ENCODE results near the gene CD74. TPM values are rescaled to one million over a fixed set of nuclear protein-coding genes. Genes with fewer than 3 reads are reported as not detected.

Gene CD74
- polyA plus RNA-seq, 1 donor from 2014 or later = not detected

DNA sequence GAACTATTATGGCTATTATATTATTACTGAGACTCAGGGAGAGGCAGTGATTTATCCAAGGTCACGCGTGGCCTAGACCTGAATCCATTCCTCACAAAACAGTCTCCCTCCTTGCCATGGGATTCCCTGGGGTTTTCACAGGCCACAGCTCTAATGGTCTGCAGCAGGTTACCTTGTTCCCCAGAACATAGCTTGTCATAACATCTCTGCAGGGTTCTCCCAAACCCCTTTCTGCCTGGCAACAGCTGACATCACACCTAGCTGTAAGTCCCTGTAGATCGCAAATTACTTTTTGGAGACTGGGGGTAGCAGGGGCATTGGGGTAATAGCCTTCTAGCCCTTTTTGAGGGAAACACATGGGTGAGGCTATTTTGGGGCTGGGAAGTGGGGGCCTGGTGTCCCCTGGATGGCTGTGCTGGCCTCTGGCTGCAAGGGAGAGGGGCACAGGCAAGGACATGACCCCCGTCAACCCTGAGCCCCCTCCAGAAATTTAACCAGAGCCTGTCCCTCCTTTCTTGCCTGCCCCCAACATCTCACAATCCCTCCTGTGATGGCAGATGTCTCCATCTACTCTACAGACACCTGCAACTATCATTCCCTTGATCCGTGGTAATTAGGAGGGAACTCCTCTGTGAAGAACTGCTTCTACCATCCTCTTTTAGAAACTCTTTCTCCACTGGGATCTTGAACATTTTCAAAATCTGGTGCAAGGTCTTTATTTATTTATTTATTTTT lies 1.3 kb downstream of the CD74 start:
- Histone ChIP-seq H4K20me1 (ENCODE audit: insufficient read depth) (no peaks in the 10 kb centered on the region), H2AFZ (ENCODE audit: low read depth, low read length) (no peak overlapping the region), H3K27me3 (ENCODE audit: insufficient read depth, low read depth, low read length) (no peaks in the 10 kb centered on the region), H3K9ac (ENCODE audit: low read length) (no peak overlapping the region), H3K36me3 (ENCODE audit: insufficient read depth, low read length) (no peaks in the 10 kb centered on the region), H3K9me3 (ENCODE audit: low read length) (no peaks in the 10 kb centered on the region), H3K4me3 (ENCODE audit: low read length) (no peak overlapping the region), H3K9me2 (ENCODE audit: insufficient read depth, low read length) (no peaks in the 10 kb centered on the region), H3F3A (ENCODE audit: insufficient read depth, low read length, poor library complexity, severe bottlenecking) (no peaks in the 10 kb centered on the region), H3K4me2 (ENCODE audit: low read length) (no peak overlapping the region), H3K27ac (ENCODE audit: low read length) (no peak overlapping the region), H3K79me2 (replicated peaks; ENCODE audit: insufficient read depth, low read length) (no peaks in the 10 kb centered on the region)
- TF ChIP-seq POLR2AphosphoS5 (IDR thresholded peaks at IDR 0.05) (no peak), TAF1 (IDR thresholded peaks at IDR 0.05; ENCODE audit: low read depth) (no peak), EP300 (conservative IDR thresholded peaks at IDR 0.05; ENCODE audit: poor library complexity, severe bottlenecking) (no peak), RAD21 (conservative IDR thresholded peaks at IDR 0.05) (no peak), SMC3 (conservative IDR thresholded peaks at IDR 0.05; ENCODE audit: poor library complexity) (no peak), EZH2 (IDR thresholded peaks at IDR 0.05; ENCODE audit: borderline replicate concordance, insufficient read depth, low read length, poor library complexity, severe bottlenecking) (no peak), MXI1 (conservative IDR thresholded peaks at IDR 0.05; ENCODE audit: poor library complexity, severe bottlenecking) (no peak)
- TF ChIP-seq, protein P1, sequence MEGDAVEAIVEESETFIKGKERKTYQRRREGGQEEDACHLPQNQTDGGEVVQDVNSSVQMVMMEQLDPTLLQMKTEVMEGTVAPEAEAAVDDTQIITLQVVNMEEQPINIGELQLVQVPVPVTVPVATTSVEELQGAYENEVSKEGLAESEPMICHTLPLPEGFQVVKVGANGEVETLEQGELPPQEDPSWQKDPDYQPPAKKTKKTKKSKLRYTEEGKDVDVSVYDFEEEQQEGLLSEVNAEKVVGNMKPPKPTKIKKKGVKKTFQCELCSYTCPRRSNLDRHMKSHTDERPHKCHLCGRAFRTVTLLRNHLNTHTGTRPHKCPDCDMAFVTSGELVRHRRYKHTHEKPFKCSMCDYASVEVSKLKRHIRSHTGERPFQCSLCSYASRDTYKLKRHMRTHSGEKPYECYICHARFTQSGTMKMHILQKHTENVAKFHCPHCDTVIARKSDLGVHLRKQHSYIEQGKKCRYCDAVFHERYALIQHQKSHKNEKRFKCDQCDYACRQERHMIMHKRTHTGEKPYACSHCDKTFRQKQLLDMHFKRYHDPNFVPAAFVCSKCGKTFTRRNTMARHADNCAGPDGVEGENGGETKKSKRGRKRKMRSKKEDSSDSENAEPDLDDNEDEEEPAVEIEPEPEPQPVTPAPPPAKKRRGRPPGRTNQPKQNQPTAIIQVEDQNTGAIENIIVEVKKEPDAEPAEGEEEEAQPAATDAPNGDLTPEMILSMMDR (IDR thresholded peaks at IDR 0.05; ENCODE audit: poor library complexity, severe bottlenecking) = no peak

DNA sequence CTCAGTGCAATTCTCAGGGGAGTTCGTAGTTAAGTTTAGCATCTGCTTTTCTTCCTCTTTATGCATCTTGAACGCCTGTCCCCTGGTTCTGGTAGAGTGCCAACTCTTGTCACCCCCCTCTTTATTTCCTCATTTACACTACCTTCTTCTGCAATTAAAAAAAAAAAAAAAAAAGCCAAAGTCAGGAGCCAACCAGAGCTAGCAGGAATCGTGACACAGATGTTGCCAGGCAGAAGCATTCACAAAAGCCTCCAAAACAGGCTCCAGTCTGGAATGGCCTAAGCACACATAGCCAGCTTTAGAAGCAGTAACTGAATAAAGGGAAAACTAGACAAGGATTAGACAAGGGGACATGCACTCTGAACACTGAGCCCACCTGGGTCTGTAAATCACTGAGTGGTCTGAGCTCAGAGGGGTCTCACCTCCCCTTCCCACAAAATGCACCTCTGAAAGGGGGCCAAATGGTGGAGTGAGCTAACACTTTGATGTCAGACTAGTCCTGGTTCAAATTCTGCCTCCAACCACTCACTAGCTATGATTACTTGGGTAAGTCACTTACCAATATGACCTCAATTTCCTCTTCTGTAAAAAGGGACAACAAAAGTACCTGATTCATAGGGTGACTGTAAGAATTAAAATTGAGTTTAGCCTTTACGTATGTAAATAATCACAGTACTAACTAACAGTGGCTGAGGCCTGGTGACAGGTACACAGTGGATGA lies 2.0 kb downstream of the CD74 start:
- no peak overlapping the region for H3K4me2 ChIP-seq (ENCODE audit: low read length)
- no peaks in the 10 kb centered on the region for H3K27me3 ChIP-seq (ENCODE audit: insufficient read depth, low read depth, low read length)
- H3K9me3 ChIP-seq (ENCODE audit: low read length) = no peaks in the 10 kb centered on the region
- TF ChIP-seq, protein P1 (IDR thresholded peaks at IDR 0.05; ENCODE audit: poor library complexity, severe bottlenecking) = no peak
- no peak for TF ChIP-seq RAD21 (conservative IDR thresholded peaks at IDR 0.05)
- TF ChIP-seq SMC3 (conservative IDR thresholded peaks at IDR 0.05; ENCODE audit: poor library complexity) = no peak
- no peak for TF ChIP-seq MXI1 (conservative IDR thresholded peaks at IDR 0.05; ENCODE audit: poor library complexity, severe bottlenecking)
- no peak for TF ChIP-seq EZH2 (IDR thresholded peaks at IDR 0.05; ENCODE audit: borderline replicate concordance, insufficient read depth, low read length, poor library complexity, severe bottlenecking)
- TF ChIP-seq POLR2AphosphoS5 (IDR thresholded peaks at IDR 0.05) = no peak
- TF ChIP-seq EP300 (conservative IDR thresholded peaks at IDR 0.05; ENCODE audit: poor library complexity, severe bottlenecking) = no peak
- no peak for TF ChIP-seq TAF1 (IDR thresholded peaks at IDR 0.05; ENCODE audit: low read depth)
- TF ChIP-seq, protein P2, sequence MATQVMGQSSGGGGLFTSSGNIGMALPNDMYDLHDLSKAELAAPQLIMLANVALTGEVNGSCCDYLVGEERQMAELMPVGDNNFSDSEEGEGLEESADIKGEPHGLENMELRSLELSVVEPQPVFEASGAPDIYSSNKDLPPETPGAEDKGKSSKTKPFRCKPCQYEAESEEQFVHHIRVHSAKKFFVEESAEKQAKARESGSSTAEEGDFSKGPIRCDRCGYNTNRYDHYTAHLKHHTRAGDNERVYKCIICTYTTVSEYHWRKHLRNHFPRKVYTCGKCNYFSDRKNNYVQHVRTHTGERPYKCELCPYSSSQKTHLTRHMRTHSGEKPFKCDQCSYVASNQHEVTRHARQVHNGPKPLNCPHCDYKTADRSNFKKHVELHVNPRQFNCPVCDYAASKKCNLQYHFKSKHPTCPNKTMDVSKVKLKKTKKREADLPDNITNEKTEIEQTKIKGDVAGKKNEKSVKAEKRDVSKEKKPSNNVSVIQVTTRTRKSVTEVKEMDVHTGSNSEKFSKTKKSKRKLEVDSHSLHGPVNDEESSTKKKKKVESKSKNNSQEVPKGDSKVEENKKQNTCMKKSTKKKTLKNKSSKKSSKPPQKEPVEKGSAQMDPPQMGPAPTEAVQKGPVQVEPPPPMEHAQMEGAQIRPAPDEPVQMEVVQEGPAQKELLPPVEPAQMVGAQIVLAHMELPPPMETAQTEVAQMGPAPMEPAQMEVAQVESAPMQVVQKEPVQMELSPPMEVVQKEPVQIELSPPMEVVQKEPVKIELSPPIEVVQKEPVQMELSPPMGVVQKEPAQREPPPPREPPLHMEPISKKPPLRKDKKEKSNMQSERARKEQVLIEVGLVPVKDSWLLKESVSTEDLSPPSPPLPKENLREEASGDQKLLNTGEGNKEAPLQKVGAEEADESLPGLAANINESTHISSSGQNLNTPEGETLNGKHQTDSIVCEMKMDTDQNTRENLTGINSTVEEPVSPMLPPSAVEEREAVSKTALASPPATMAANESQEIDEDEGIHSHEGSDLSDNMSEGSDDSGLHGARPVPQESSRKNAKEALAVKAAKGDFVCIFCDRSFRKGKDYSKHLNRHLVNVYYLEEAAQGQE (IDR thresholded peaks at IDR 0.05; ENCODE audit: borderline replicate concordance) = no peak
- no peaks in the 10 kb centered on the region for H3F3A ChIP-seq (ENCODE audit: insufficient read depth, low read length, poor library complexity, severe bottlenecking)
- H3K27ac ChIP-seq (ENCODE audit: low read length) = no peak overlapping the region
- no peaks in the 10 kb centered on the region for H3K9me2 ChIP-seq (ENCODE audit: insufficient read depth, low read length)
- H2AFZ ChIP-seq (ENCODE audit: low read depth, low read length) = no peak overlapping the region
- no peaks in the 10 kb centered on the region for H4K20me1 ChIP-seq (ENCODE audit: insufficient read depth)
- H3K36me3 ChIP-seq (ENCODE audit: insufficient read depth, low read length) = no peaks in the 10 kb centered on the region
- H3K79me2 ChIP-seq (replicated peaks; ENCODE audit: insufficient read depth, low read length) = no peaks in the 10 kb centered on the region
- H3K4me3 ChIP-seq (ENCODE audit: low read length) = no peak overlapping the region
- no peak overlapping the region for H3K9ac ChIP-seq (ENCODE audit: low read length)

All from neural cell (in vitro differentiated cells).